OCI-LY1 (cell line): ENCODE results near the gene VRK1.
A peak's percentile ranks its signal among the peaks of the same experiment; 100 is the strongest.

Experiments used
- H2AFZ ChIP-seq: fragments of 200-600 bp; sonication (generic), shearing (Covaris generic); 2 replicates; pipeline ENCODE4 v1.6.0; 2014; ENCODE audit warnings: antibody characterized with exemption, mild to moderate bottlenecking, low read length
- H3F3A ChIP-seq: fragments of 200-600 bp; sonication (generic), shearing (Covaris generic); 2 replicates; pipeline ENCODE4 v1.6.0; 2014; ENCODE audit warnings: mild to moderate bottlenecking, antibody characterized with exemption, low read length, moderate library complexity; ENCODE audit not compliant: insufficient read depth
- H3K27ac ChIP-seq: fragments of 200-600 bp; sonication (generic); 2 replicates; pipeline ENCODE4 v1.5.1; 2014; ENCODE audit warnings: low read length, mixed run types, mild to moderate bottlenecking, low read depth; ENCODE audit not compliant: poor library complexity, severe bottlenecking
- H3K27me3 ChIP-seq: fragments of 200-600 bp; sonication (generic); 2 replicates; pipeline ENCODE4 v1.6.0; 2014; ENCODE audit warnings: antibody characterized with exemption, mild to moderate bottlenecking, low read length, moderate library complexity; ENCODE audit not compliant: insufficient read depth
- H3K36me3 ChIP-seq: fragments of 200-600 bp; sonication (generic); 2 replicates; pipeline ENCODE4 v1.6.1; 2014; ENCODE audit warnings: mild to moderate bottlenecking, antibody characterized with exemption, low read length, moderate library complexity, mixed read lengths; ENCODE audit not compliant: insufficient read depth
- H3K4me1 ChIP-seq: fragments of 200-600 bp; sonication (generic); 2 replicates; pipeline ENCODE4 v1.5.1; 2014; ENCODE audit warnings: mild to moderate bottlenecking, low read length, moderate library complexity; ENCODE audit not compliant: insufficient read depth, severe bottlenecking
- H3K4me2 ChIP-seq: fragments of 200-600 bp; sonication (generic), shearing (Covaris generic); 2 replicates; pipeline ENCODE4 v1.6.1; 2014; ENCODE audit warnings: low read length
- H3K4me3 ChIP-seq: fragments of 200-600 bp; sonication (generic); 2 replicates; pipeline ENCODE4 v1.5.1; 2014; ENCODE audit warnings: low read length, low read depth, mild to moderate bottlenecking, mixed read lengths; ENCODE audit not compliant: poor library complexity, severe bottlenecking
- H3K79me2 ChIP-seq: fragments of 200-600 bp; shearing (Covaris generic); 2 replicates; pipeline ENCODE4 v1.6.1; 2016; ENCODE audit warnings: mixed run types, low read length, mixed read lengths; ENCODE audit not compliant: insufficient read depth
- H3K9ac ChIP-seq: fragments of 200-600 bp; sonication (generic), shearing (Covaris generic); 2 replicates; pipeline ENCODE4 v1.6.1; 2014; ENCODE audit warnings: mild to moderate bottlenecking, low read length, mixed read lengths
- H3K9me2 ChIP-seq: fragments of 200-600 bp; sonication (generic), shearing (Covaris generic); 2 replicates; pipeline ENCODE4 v1.6.1; 2014; ENCODE audit warnings: low read depth, mild to moderate bottlenecking, low read length, mixed read lengths
- H3K9me3 ChIP-seq: fragments of 200-600 bp; shearing (Covaris generic); 2 replicates; pipeline ENCODE4 v1.6.1; 2014; ENCODE audit warnings: low read length, mixed read lengths
- H4K20me1 ChIP-seq: fragments of 200-600 bp; sonication (generic), shearing (Covaris generic); 2 replicates; pipeline ENCODE4 v1.6.0; 2016; ENCODE audit warnings: mild to moderate bottlenecking, low read length; ENCODE audit not compliant: insufficient read depth
- EZH2 ChIP-seq: fragments of 200-600 bp; sonication (generic), shearing (Covaris generic); IDR thresholded peaks from 2 replicates; pipeline ENCODE4 v1.8.0; 2017; ENCODE audit warnings: borderline replicate concordance, mixed run types, mild to moderate bottlenecking, antibody characterized with exemption, low read length, moderate library complexity, mixed read lengths
- TF ChIP-seq, protein P1 (sequence below): fragments of 200-600 bp; sonication (generic), shearing (Covaris generic); IDR thresholded peaks from 2 replicates; pipeline ENCODE4 v1.5.1; 2017; ENCODE audit warnings: mild to moderate bottlenecking, antibody characterized with exemption, low read length, moderate library complexity, mixed read lengths

The VRK1 gene

DNA sequence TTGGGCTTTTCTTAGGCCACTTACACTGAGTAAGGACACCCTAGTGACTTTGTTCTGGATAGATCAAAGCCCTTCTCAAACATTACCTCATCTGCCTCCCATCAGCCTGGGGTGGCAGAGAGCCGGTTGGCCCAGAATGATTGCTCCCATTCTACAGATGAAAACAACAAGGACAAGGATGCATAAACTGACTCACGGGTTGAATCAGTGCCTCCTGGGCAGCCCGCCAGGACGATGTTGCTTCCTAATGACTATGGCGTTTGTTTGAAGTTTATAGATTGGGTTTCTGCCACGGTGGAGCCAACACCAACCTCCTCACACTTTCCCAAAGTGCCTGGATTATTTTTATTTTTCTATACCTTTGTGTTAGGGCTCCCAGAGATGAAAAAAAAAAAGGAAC lies 3.6 kb upstream of the VRK1 start:
- no peaks in the 10 kb centered on the region for H3K9me2 ChIP-seq
- no peak overlapping the region for H3K4me2 ChIP-seq
- peaks cover 8% of the 10 kb centered on the region for H3K79me2 ChIP-seq
- H3K4me3 ChIP-seq: no peak overlapping the region
- H3K9me3 ChIP-seq: no peaks in the 10 kb centered on the region
- peaks cover 5% of the 10 kb centered on the region for H3K4me1 ChIP-seq
- H3F3A ChIP-seq: no peaks in the 10 kb centered on the region
- TF ChIP-seq, protein P1, sequence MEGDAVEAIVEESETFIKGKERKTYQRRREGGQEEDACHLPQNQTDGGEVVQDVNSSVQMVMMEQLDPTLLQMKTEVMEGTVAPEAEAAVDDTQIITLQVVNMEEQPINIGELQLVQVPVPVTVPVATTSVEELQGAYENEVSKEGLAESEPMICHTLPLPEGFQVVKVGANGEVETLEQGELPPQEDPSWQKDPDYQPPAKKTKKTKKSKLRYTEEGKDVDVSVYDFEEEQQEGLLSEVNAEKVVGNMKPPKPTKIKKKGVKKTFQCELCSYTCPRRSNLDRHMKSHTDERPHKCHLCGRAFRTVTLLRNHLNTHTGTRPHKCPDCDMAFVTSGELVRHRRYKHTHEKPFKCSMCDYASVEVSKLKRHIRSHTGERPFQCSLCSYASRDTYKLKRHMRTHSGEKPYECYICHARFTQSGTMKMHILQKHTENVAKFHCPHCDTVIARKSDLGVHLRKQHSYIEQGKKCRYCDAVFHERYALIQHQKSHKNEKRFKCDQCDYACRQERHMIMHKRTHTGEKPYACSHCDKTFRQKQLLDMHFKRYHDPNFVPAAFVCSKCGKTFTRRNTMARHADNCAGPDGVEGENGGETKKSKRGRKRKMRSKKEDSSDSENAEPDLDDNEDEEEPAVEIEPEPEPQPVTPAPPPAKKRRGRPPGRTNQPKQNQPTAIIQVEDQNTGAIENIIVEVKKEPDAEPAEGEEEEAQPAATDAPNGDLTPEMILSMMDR: no peak
- TF ChIP-seq EZH2: no peak
- no peak overlapping the region for H2AFZ ChIP-seq
- no peaks in the 10 kb centered on the region for H3K27me3 ChIP-seq
- no peaks in the 10 kb centered on the region for H4K20me1 ChIP-seq
- no peaks in the 10 kb centered on the region for H3K36me3 ChIP-seq
- no peak overlapping the region for H3K27ac ChIP-seq
- H3K9ac ChIP-seq: no peak overlapping the region

DNA sequence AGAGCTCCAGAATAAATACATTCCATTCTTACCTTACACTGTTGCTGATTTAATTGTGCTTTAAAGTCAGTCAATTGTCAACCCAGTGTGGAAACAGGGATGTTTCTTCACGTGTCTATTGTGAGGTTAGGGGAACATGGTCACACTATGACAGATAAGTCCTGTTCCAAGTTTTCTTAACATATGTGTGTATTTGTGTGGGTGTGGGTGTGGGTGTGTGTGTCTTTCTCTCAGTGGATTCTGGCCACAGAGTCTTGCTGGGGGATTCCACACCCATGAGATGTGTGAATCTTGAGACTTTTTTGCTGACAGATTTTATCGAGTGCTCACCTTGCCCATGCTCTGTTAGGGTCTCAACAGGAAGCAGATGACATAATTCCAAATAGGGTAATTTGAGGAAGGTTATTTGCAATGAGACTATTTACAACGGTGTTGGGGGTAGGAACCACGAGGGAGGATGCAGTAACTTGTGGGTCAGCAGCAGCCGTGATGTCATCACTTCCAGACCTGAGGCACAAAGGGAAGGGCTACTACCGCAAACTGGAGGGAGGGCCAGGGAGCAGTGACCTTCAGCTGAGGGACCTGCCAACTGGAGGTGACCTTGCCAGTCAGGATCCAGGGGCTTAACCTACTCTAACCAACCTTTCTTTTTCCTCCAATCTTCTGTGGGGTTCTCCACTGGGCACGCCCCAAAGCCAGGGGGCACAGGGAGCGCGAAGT lies 1.9 kb upstream of the VRK1 start:
- H3K9ac ChIP-seq: no peak overlapping the region
- no peaks in the 10 kb centered on the region for H3K27me3 ChIP-seq
- no peaks in the 10 kb centered on the region for H4K20me1 ChIP-seq
- TF ChIP-seq, protein P1: no peak
- no peak for TF ChIP-seq EZH2
- H3K4me1 ChIP-seq: peaks cover 22% of the 10 kb centered on the region
- H3K9me3 ChIP-seq: no peaks in the 10 kb centered on the region
- no peak overlapping the region for H3K4me2 ChIP-seq
- no peak overlapping the region for H3K27ac ChIP-seq
- no peak overlapping the region for H3K4me3 ChIP-seq
- no peaks in the 10 kb centered on the region for H3K36me3 ChIP-seq
- H3K9me2 ChIP-seq: no peaks in the 10 kb centered on the region
- H3K79me2 ChIP-seq: peaks cover 25% of the 10 kb centered on the region
- no peaks in the 10 kb centered on the region for H3F3A ChIP-seq
- no peak overlapping the region for H2AFZ ChIP-seq

DNA sequence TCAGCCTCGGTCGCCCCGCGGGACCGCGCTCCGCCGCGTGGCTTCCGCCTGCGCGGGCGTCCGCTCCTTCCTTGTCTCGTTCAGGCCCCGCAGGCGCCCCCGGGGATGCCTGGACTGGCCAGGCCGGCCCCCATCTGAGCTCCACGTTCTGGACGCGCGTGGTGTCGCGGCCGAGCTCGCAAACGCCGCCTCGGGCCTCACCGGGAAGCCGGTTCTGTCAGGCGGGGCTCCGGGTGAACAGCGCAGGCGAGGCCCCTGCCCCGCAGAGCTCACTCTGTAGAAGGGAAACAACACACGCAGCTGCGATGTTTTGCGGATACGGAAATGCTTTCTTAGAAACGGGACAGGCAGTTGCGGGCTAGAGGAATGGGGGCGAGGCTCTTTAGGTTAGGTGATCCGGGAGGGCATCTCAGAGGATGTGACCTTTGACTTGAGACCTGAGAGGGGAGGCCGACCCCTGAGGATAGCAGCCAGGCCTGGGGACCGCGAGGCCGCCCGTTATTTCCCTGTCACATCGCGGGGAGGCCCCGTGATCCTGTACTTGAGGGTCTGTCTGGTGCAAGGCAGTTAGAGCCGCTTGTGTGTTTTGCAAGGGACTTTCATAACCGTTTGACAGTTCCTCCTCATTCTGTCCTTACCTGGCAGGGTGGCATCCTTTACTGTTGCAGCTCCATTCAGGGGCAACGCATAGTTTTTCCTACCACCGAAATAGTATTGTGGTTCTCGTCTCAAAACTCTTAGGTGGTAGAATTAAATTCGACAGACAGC lies 584 bp downstream of the VRK1 start:
- peaks cover 50% of the 10 kb centered on the region for H3K79me2 ChIP-seq
- no peaks in the 10 kb centered on the region for H3K36me3 ChIP-seq
- H3K4me2 ChIP-seq: peak overlapping the region; percentile 76
- no peaks in the 10 kb centered on the region for H3K9me3 ChIP-seq
- no peaks in the 10 kb centered on the region for H3K9me2 ChIP-seq
- H3F3A ChIP-seq: no peaks in the 10 kb centered on the region
- no peak overlapping the region for H2AFZ ChIP-seq
- peak overlapping the region; percentile 81 for H3K4me3 ChIP-seq
- no peaks in the 10 kb centered on the region for H3K27me3 ChIP-seq
- TF ChIP-seq, protein P1: no peak
- TF ChIP-seq EZH2: no peak
- H3K4me1 ChIP-seq: peaks cover 33% of the 10 kb centered on the region
- H4K20me1 ChIP-seq: no peaks in the 10 kb centered on the region
- peak overlapping the region; percentile 79 for H3K9ac ChIP-seq
- H3K27ac ChIP-seq: peak overlapping the region; percentile 73
